RWPE2 (cell line): ENCODE measurements around the gene HOXC10.

Source experiments
- ATAC-seq: fragments of 200-7000 bp; cut with Tn5 transposase; 3 replicates; pipeline ENCODE4 v1.9.1; 2021; ENCODE audit warnings: low read depth
- DNase-seq: peaks from one replicate; pipeline ENCODE4 v3.0.0-alpha.2; 2020; ENCODE audit warnings: low spot score
- H3K27ac ChIP-seq: fragments of 450-650 bp; 2 replicates; pipeline ENCODE4 v1.5.1; 2017; ENCODE audit warnings: mild to moderate bottlenecking; ENCODE audit not compliant: poor library complexity, severe bottlenecking
- H3K27me3 ChIP-seq: fragments of 250-450 bp; sonication (Bioruptor Pico); 2 replicates; pipeline ENCODE4 v1.5.1; 2021; ENCODE audit warnings: mild to moderate bottlenecking, moderate library complexity; ENCODE audit not compliant: insufficient read depth, poor library complexity, severe bottlenecking
- H3K36me3 ChIP-seq: fragments of 250-450 bp; sonication (Bioruptor Pico); 2 replicates; pipeline ENCODE4 v1.5.1; 2020; ENCODE audit warnings: low read depth, mild to moderate bottlenecking, moderate library complexity
- H3K4me1 ChIP-seq: fragments of 250-450 bp; sonication (Bioruptor Pico); 2 replicates; pipeline ENCODE4 v1.5.1; 2021; ENCODE audit warnings: mild to moderate bottlenecking, moderate library complexity; ENCODE audit not compliant: insufficient read depth, poor library complexity, severe bottlenecking
- H3K4me3 ChIP-seq: fragments of 250-450 bp; sonication (Bioruptor Pico); 2 replicates; pipeline ENCODE4 v1.5.1; 2021; ENCODE audit warnings: mild to moderate bottlenecking, moderate library complexity; ENCODE audit not compliant: severe bottlenecking
- H3K9me3 ChIP-seq: fragments of 250-450 bp; sonication (Bioruptor Pico); 2 replicates; pipeline ENCODE4 v1.5.1; 2021; ENCODE audit warnings: mild to moderate bottlenecking, moderate library complexity; ENCODE audit not compliant: severe bottlenecking
- TF ChIP-seq, protein P1 (sequence below): fragments of 450-650 bp; IDR thresholded peaks from one replicate; pipeline ENCODE4 v1.5.1; 2017; ENCODE audit warnings: mild to moderate bottlenecking, moderate library complexity; ENCODE audit not compliant: poor library complexity, severe bottlenecking

Gene HOXC10

DNA sequence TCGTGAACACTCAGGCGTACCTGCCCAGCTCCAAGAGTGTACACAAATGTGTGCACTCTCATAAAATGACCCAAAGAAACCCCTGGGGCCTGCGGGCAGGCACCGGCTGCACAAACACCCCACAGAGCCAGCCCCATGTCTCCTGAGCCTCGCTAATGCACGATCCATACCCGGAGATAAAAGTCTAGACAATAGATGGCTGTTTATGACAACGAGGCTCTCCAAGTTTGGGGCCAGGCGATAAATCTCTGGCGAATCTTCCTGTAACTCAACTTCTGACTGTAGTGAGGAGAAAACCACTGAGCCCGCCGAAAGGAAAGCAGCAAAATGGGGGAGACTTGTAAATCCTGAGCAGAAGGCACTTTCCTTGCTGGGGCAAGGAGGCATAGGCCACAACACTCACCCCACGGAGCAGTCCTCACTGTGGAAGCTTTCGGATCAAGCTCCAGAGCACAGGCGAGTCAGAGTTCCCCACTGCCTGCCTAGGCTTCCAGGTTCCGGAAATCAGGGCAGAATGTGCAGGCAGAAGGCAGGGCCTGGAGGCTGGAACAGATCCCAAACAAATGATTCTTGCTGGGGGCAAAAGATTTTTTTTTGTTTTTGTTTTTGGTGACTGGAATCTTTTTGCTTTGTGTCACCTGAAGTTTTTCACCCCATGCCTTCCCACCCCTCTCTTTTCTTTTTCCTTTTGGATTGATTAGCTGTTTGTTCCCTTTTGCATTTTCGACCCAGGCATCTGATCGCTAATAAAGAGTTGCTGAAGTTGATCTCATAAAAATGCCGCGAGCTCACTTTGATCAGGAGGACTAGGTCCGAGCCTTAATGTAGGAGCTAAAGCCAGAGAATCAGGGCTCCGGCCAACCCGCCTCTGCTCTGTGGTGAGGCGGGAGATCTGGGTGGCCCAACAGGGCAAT, 16.5 kb upstream of the HOXC10 start:
- ATAC-seq (no peak), DNase-seq (no peak)
- H3K27me3 ChIP-seq: peaks cover 100% of the 10 kb centered on the region
- no peak overlapping the region for H3K27ac ChIP-seq
- no peaks in the 10 kb centered on the region for H3K4me1 ChIP-seq
- no peak overlapping the region for H3K4me3 ChIP-seq
- TF ChIP-seq, protein P1, sequence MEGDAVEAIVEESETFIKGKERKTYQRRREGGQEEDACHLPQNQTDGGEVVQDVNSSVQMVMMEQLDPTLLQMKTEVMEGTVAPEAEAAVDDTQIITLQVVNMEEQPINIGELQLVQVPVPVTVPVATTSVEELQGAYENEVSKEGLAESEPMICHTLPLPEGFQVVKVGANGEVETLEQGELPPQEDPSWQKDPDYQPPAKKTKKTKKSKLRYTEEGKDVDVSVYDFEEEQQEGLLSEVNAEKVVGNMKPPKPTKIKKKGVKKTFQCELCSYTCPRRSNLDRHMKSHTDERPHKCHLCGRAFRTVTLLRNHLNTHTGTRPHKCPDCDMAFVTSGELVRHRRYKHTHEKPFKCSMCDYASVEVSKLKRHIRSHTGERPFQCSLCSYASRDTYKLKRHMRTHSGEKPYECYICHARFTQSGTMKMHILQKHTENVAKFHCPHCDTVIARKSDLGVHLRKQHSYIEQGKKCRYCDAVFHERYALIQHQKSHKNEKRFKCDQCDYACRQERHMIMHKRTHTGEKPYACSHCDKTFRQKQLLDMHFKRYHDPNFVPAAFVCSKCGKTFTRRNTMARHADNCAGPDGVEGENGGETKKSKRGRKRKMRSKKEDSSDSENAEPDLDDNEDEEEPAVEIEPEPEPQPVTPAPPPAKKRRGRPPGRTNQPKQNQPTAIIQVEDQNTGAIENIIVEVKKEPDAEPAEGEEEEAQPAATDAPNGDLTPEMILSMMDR: no peak
- no peaks in the 10 kb centered on the region for H3K36me3 ChIP-seq
- no peaks in the 10 kb centered on the region for H3K9me3 ChIP-seq

DNA sequence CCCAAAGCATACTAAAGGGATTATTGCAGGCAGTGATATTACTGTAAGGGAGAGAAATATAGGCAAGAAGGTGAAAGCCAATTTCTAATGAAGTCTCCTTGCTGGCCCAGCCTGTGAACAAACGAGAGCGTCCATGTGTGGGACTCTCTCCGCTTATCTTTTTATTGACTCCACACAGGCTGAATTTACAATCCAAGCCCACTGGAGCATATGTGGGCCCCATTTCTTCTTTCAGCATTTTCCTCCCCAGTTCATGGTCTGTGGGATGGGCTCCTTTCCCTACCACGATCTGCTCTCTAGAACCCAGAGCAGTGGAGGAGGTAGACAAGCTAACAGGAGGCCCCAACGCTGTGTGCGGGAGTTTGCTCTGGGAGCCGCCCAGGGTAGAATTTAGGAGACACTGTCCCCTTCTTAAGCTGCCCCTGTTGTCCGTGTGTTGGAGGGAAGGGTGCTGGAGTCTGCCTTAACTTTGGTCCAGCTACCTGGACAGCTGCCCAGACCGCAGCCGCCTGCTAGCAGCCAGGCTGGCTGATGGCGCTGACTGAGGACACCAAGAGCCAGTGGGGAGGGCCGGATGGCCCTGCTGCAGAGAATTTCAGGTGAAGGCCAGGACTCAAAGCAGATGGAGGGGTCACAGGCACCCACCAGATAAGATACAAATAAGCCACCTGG, 15.2 kb upstream of the HOXC10 start:
- no peaks in the 10 kb centered on the region for H3K4me1 ChIP-seq
- H3K27ac ChIP-seq: no peak overlapping the region
- no peak for ATAC-seq
- no peaks in the 10 kb centered on the region for H3K36me3 ChIP-seq
- TF ChIP-seq, protein P1: no peak
- H3K4me3 ChIP-seq: no peak overlapping the region
- H3K9me3 ChIP-seq: no peaks in the 10 kb centered on the region
- peaks cover 98% of the 10 kb centered on the region for H3K27me3 ChIP-seq
- DNase-seq: no peak

DNA sequence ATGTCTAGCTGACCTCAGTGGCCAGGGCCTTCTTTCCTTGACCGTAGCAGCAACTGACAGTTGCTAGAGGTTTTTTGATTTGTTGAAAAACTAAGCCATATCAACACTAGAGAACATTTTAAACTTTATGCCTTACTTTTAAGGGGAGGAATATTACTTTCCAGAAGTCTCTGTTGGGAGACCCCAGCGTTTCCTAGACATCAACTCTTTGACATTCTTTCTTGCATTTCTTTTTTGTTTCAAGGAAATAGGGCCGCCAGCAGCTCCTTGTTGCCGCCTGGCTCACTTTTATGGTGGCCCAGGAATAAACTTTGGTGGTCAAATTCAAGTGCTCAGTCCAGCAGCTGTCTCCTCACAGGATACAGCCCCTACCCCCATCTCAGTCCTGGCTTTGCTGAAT, 14.5 kb upstream of the HOXC10 start:
- H3K27ac ChIP-seq: no peak overlapping the region

DNA sequence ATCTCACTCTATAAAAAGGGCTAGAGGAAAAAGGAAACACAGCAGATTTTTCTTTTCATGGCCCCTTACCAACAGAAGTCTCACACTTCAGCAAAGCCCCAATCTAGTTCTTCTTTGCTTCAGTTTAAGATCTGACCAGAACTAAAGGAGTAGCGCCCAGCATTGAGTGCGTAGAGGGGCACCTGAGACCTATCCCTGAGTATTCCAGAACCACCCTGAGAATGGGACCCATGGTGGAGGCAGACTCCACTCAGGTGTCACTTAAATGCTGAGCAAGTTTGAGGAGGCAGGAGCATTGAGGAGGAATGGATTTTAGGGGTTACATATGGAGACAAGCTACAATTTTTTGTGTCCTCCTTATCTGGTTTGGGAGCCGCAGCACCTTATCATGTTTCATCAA, 13.8 kb upstream of the HOXC10 start:
- no peak overlapping the region for H3K4me3 ChIP-seq
- ATAC-seq (no peak), DNase-seq (no peak)
- no peak overlapping the region for H3K27ac ChIP-seq
- H3K27me3 ChIP-seq: peaks cover 94% of the 10 kb centered on the region
- TF ChIP-seq, protein P1: no peak
- H3K4me1 ChIP-seq: no peaks in the 10 kb centered on the region
- H3K36me3 ChIP-seq: no peaks in the 10 kb centered on the region
- H3K9me3 ChIP-seq: no peaks in the 10 kb centered on the region

More for the DNA sequence above, 14.5 kb upstream of the HOXC10 start:
- H3K27me3 ChIP-seq: peaks cover 98% of the 10 kb centered on the region
- H3K36me3 ChIP-seq: no peaks in the 10 kb centered on the region
- no peak overlapping the region for H3K4me3 ChIP-seq
- ATAC-seq: no peak
- TF ChIP-seq, protein P1: no peak
- no peaks in the 10 kb centered on the region for H3K9me3 ChIP-seq
- no peaks in the 10 kb centered on the region for H3K4me1 ChIP-seq
- no peak for DNase-seq
